SU-DHL-6 (cell line): ENCODE data around the gene TPP1.

Experiments
- EZH2phosphoT487 ChIP-seq: fragments of 200-600 bp; sonication (generic), shearing (Covaris generic); conservative IDR thresholded peaks from 2 replicates; pipeline ENCODE4 v1.6.1; 2018; ENCODE audit warnings: mild to moderate bottlenecking, antibody characterized with exemption, low read length, moderate library complexity, mixed read lengths
- TF ChIP-seq, protein P1 (sequence below): fragments of 200-600 bp; sonication (generic); IDR thresholded peaks from one replicate; pipeline ENCODE4 v1.5.1; 2017; ENCODE audit warnings: antibody characterized with exemption, mild to moderate bottlenecking, low read length, moderate library complexity; ENCODE audit not compliant: insufficient read depth, poor library complexity, severe bottlenecking

DNA sequence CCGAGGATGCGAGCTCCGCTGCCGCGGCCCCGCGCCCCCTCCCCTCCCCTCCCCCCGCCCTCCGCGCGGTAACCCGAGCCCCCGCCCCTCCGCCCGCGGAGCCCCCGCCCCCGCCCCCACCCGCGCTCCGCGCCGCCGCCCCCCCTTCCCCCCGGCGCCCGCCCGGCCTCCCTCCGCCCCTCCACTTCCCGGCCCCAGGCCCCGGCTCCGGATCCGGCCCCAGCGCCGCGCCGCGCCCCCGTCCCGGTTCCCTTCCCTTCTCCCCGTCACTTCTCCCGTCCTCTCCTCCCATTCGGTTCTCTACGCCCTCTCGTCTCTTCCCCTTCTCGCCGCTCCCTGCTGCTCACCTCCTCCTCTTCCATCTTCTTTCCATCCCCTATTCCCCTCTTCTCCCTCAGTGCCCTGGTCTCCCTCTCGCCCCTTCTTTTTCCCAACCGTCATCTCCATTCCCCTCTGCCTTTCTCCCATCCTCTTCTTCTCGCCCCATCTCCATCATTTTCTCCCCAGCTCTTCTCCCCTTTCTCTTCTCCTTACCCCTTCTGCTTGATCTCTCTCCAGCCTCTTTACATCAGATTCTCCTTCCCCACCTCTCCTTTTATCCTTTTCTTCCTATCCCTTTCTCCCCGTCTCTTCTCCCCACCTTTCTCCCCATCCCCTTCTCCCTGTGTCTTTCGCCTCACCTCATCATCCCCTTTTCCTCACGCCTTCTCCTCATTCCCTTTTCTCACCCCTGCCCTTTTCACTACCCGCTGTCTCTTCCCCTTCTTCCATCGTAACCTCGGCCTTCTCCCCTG is 36.8 kb upstream of the TPP1 start, which contains the start of gene DCHS1:
- TF ChIP-seq, protein P1, sequence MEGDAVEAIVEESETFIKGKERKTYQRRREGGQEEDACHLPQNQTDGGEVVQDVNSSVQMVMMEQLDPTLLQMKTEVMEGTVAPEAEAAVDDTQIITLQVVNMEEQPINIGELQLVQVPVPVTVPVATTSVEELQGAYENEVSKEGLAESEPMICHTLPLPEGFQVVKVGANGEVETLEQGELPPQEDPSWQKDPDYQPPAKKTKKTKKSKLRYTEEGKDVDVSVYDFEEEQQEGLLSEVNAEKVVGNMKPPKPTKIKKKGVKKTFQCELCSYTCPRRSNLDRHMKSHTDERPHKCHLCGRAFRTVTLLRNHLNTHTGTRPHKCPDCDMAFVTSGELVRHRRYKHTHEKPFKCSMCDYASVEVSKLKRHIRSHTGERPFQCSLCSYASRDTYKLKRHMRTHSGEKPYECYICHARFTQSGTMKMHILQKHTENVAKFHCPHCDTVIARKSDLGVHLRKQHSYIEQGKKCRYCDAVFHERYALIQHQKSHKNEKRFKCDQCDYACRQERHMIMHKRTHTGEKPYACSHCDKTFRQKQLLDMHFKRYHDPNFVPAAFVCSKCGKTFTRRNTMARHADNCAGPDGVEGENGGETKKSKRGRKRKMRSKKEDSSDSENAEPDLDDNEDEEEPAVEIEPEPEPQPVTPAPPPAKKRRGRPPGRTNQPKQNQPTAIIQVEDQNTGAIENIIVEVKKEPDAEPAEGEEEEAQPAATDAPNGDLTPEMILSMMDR = no peak
- TF ChIP-seq EZH2phosphoT487 = no peak
